Breast epithelium (tissue), 3 donors: ENCODE measurements around the gene RPS6KC1.

Source experiments
- CTCF ChIP-seq, 3 donors: fragments of 450-650 bp; IDR thresholded peaks; one replicate each; pipeline ENCODE4 v1.5.1; 2016 to 2017; ENCODE audit warnings: antibody characterized with exemption in 3 of 3, mild to moderate bottlenecking in 3 of 3, moderate library complexity in 3 of 3
- POLR2A ChIP-seq: fragments of 450-650 bp; IDR thresholded peaks from one replicate; pipeline ENCODE4 v1.6.1; 2016; ENCODE audit warnings: antibody characterized with exemption, mild to moderate bottlenecking, moderate library complexity
- POLR2AphosphoS5 ChIP-seq, 3 donors: sonication (generic); formaldehyde crosslinking; IDR thresholded peaks; one replicate each; pipeline ENCODE4 v1.6.1; 2017; ENCODE audit warnings: antibody characterized with exemption in 3 of 3

GRCh38 chr1:213035573-213035972, 15.5 kb upstream of the RPS6KC1 start:
- no peak for TF ChIP-seq POLR2A
- no peak for TF ChIP-seq CTCF (IDR thresholded peaks at IDR 0.05)
- TF ChIP-seq POLR2AphosphoS5 (IDR thresholded peaks at IDR 0.05): no peak
